Activated CD4-positive, alpha-beta T cell treated with anti-CD3 and anti-CD28 coated beads for 48 hours (primary cell): ENCODE measurements around the gene GUCA1C.

ENCODE experiments used
- DNase-seq: peaks from one replicate; pipeline ENCODE4 v3.0.0-alpha.2; 2020

The GUCA1C gene

GRCh38 chr3:108899530-108899929 is 54.1 kb downstream of the GUCA1C start:
- no peak for DNase-seq

GRCh38 chr3:108897883-108898282 is 55.8 kb downstream of the GUCA1C start:
- no peak for DNase-seq

GRCh38 chr3:108894981-108895380 is 58.7 kb downstream of the GUCA1C start:
- DNase-seq: no peak

- DNase-seq: no peak
Measured at GRCh38 chr3:108891833-108892232, 61.8 kb downstream of the GUCA1C start.

- no peak for DNase-seq
Measured at GRCh38 chr3:108887777-108888176, 65.9 kb downstream of the GUCA1C start.

- DNase-seq: no peak
Measured at GRCh38 chr3:108887121-108887520, 66.6 kb downstream of the GUCA1C start.

- DNase-seq: no peak
Measured at GRCh38 chr3:108883373-108883772, 70.3 kb downstream of the GUCA1C start.

- no peak for DNase-seq
Measured at GRCh38 chr3:108882762-108883161, 70.9 kb downstream of the GUCA1C start.

GRCh38 chr3:108879915-108880314 is 73.8 kb downstream of the GUCA1C start:
- DNase-seq: no peak

- DNase-seq: no peak
Measured at GRCh38 chr3:108877901-108878300, 75.8 kb downstream of the GUCA1C start.

GRCh38 chr3:108863799-108864135 is 89.9 kb downstream of the GUCA1C start:
- DNase-seq: no peak

GRCh38 chr3:108862865-108863798 is 90.5 kb downstream of the GUCA1C start:
- DNase-seq: peak; percentile 36

GRCh38 chr3:108861401-108861800 is 92.3 kb downstream of the GUCA1C start:
- DNase-seq: no peak
